Ammon's horn (tissue), 1 donor: ENCODE measurements around the gene ZNF800.
"Not testable (repeated sequence)": the region's sequence is repeated elsewhere in the genome, so short reads cannot be mapped to it uniquely, and the experiment has no call there.

ENCODE experiments used
- DNase-seq: peaks from one replicate; pipeline ENCODE4 v3.0.0-alpha.2; 2016; ENCODE audit warnings: low spot score

ZNF800 gene

DNA sequence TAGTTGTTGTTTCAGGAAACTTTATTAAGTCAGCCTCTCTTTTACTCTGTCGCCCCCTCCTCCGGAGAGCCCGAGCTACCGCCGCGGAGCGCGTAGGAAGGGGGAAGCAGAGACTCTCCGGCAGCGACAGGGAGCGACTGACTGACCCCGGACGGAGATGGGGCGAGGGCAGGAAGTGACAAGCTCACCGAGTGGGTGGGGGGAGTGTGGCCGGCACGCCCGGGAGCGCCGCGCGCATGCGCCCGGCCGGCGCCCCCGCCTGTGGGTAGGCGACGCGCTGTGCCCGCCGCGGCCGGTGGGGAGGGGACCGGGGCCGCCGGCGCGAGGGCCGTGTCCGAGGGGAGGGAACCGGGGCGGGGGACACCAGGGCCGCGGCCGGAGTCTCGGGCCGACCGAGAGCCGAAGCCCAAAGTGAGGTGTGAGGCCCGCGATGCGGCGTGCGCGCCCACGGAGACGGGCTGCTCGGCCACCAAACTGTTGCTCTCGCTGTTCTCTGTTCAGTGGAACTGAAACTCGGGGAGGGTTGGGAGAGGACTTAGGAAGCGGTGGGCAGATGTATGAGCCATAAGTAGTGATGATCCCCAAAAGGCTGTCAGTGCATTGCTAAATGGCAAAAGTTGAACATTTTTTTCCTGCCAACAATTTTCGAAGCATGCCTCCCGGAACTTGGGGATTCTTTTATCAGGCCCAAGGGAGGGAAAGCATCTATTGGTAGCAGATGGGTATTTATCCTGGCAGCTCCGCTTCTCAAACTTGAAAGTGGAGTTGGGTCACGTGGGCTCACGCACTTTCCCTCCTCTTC is at the start of gene ZNF800:
Gene ZNF800, minus strand, starts transcription at position 143 of the 802 bp plus-strand sequence. CDS start 1,151 bp downstream, outside the sequence.
- peak; percentile 96 for DNase-seq

GRCh38 chr7:127440206-127440605 is 47.7 kb upstream of the ZNF800 start:
- no peak for DNase-seq

GRCh38 chr7:127438836-127439235 is 46.3 kb upstream of the ZNF800 start:
- no peak for DNase-seq

DNA sequence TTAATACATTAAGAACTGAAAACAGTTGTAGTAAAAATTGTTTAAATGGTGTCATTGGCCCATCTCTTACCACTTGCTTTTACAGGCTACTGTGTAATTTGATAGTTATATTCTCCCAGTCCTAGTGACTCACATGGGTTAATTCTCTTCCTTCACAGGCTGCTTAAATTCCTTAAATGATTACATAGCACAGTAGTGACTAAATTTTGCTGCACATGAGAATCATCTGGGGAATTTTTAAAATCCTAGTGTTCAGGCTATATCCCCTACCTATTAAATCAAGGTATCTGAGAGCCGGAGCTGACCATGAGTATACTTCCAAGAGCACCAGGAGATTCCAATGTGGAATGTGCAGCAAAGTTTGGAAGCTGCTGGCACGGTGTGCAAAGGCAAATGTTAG is 45.3 kb upstream of the ZNF800 start:
- DNase-seq, result no peak

DNA sequence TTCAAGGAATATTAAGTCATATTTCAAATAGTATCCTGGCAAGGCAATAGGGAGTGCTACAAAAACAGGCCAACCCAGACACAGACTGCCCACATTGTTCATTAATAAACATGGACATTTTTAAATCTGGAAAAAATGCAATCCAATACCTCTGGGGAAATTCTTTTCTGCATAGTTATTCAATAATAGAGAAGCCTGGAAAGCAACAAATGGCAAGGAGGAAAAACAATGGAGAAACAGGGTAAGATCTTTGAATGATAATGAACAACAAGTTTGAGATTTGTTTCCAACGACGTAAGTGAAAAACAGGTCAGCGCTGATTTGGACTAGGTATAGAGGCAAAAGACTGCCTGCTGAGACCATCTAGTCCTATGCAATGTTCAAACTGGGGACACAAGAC is 44.7 kb upstream of the ZNF800 start:
- no peak for DNase-seq

GRCh38 chr7:127429281-127429680 is 36.8 kb upstream of the ZNF800 start:
- not testable (repeated sequence) for DNase-seq

DNA sequence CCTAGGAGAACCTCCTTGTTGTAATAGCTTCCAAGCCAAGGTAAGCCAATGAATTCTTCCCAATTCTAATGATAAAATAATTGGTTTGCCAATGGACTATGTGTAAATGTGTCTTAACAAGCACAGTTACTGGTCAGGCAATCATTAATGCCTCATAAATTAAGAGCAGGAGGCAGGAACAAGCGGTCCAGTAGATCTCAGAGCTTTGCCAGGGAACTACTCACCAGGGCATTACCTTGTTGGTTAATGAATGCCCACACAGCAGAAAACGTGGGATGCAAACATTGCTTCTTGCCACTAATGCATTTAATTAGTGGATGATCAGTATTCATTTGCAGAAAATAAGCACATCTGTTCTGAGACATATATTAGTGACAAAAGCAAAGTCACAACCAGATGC is 26.7 kb upstream of the ZNF800 start:
- no peak for DNase-seq

- no peak for DNase-seq
Measured at GRCh38 chr7:127418459-127418858, 26.0 kb upstream of the ZNF800 start.

GRCh38 chr7:127417346-127417745 is 24.8 kb upstream of the ZNF800 start:
- no peak for DNase-seq

DNA sequence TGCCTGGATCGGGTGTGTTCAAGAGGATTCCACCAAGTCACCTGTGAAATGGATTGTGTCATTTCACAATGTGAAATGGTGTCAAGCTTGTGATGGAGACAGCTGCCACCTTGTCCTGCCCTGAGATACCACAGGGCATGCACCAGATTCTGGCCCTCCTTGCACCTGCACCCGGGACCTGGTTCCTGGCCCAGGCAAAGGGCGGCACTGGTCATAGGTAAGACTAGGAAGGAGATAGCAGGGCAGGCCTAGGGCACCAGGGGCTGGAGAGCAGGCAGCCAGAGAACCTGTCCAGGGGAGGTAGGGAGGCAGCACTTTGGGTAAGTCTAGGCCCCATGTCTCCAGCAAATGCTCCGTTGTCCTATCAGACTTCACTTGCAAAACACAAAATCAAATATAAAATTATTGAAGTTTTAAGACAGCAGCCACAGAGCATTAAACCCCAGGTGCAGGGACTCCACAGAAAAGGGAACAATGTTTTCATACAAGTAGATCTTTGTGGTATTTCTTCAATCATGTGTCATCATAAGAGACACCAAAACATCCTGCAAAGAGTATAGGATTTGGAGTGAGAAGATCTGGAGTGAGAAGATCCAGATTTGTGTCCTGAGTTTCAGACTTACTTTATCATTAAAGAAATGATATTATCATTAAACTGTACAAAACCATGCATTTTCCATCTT is 22.7 kb upstream of the ZNF800 start:
- no peak for DNase-seq

GRCh38 chr7:127413962-127414361 is 21.5 kb upstream of the ZNF800 start:
- DNase-seq, result no peak

- DNase-seq, result no peak
Measured at GRCh38 chr7:127413326-127413725, 20.8 kb upstream of the ZNF800 start.

DNA sequence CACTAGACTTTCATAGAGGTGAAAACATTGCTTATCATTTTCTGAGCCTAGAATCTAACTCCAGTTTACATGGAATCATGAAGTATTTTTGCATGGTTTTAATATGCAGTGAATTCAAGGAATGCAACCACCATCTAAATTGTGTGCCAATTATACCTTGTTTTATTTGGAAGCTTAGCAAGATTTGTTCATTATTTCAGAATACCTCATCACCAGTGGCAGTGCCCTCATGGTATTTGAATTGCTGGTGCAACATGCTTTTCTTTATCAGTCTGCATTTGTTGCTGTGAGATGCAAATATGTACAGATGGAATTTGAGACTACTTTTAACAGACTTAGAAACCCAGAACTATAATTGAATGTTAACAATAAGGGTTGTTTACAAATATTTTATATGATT is 18.7 kb upstream of the ZNF800 start:
- no peak for DNase-seq

DNA sequence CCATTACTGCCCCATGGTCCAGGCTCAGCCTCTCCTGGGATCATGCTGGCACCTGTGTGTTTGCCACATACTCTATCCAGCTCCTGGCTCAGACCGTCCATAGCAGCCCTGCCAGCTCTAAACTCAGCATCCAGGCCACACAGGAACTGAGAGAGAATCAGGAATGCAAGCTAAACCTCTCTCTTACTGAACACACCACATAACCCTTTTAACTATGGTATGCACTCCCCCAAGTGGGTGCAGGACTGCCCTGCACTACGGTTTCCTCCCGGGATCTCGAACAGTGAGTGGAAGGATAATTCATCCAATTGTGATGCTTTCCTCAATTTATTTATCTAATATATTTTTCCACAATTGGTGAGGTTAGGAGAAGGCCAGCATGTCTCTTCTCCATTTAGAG is 17.1 kb upstream of the ZNF800 start:
- no peak for DNase-seq

GRCh38 chr7:127404286-127405072 is 12.0 kb upstream of the ZNF800 start:
- DNase-seq, result no peak

DNA sequence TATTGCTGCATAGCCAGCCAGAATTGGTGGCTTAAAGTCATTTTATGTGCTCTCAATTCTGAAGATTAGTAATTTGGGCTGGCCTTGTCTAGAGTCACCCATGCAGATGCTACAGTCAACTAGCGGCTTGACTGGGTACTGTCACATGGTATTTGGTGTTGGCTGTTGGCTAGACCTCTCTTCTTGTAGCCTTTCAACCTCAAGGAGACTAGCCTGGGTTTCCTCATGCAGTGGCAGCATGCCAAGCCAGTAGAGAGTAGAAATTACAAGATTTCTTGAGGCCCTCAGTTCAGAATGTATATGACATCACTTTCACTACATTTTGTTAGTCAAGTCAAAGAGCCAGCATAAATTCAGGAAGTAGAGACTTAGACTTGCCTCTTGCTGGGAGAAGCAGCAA is 3.7 kb upstream of the ZNF800 start:
- DNase-seq, result no peak

- DNase-seq, result not testable (repeated sequence)
Measured at GRCh38 chr7:127395104-127395503, 2.6 kb upstream of the ZNF800 start.

GRCh38 chr7:127393368-127394058 is 1.0 kb upstream of the ZNF800 start:
- no peak for DNase-seq

GRCh38 chr7:127392182-127392565 is 334 bp downstream of the ZNF800 start:
- peak; percentile 49 for DNase-seq

GRCh38 chr7:127391591-127392181 is 822 bp downstream of the ZNF800 start:
- DNase-seq, result peak; percentile 7

DNA sequence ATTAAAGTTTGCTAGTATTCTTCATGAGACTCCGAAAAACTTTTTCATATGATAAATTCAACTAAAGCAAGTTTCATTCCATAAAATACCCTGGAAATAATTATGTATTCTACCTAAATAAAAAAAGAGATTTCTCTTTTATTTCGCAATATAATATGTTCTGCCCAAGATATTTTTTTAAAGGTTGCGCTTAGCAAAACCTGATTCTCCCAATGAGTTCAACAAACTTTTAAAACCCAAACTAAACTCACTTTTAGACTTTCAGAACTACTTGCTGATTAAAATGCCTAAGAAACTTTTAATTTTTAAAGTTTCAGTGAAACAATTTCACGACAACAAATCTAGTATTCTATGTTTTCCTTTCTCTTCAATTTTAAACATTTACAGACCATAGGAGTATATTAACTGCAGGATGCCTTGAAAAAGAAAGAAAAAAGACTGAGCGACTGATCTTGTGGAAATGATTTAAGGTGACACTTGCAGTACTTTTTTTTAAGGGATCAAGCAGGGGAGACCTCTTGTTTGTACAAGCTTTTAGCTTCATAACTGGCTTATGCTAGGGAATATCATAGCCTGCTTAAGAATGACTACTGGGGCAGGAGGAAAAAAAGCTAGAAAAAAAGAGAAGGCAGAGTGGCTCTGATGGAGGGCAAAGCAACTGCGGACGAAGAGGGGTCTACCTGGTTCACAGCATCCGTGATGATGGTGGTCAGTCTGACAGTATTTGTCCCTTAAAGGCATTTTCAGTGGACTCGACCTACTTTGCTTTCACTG is 1.5 kb downstream of the ZNF800 start:
- no peak for DNase-seq
